GM12801 (cell line): ENCODE data around the gene SCN10A.

ENCODE experiments used
- TF ChIP-seq, protein P1 (sequence below): IDR thresholded peaks from one replicate; pipeline ENCODE4 v1.5.1; 2011; ENCODE audit warnings: control low read depth; ENCODE audit not compliant: insufficient read length; ENCODE audit errors: extremely low read depth

Gene SCN10A

DNA sequence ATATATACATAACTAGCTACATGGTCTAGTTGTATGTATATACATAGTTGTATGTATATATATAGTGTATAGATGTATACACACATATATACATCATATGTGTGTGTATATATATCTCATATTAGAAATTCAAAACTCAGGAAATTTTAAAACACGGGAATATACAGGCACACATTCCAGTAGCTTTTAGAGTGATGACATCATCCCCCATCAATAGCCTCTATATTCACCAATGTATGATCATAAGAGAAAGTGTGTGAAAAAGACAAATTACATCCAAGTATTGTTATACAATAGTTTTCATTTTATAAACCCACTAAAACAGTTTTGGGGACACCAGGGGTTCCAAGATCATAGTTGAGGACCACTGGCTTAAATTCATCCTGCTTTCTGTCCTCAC lies 23.0 kb downstream of the SCN10A start:
- TF ChIP-seq, protein P1, sequence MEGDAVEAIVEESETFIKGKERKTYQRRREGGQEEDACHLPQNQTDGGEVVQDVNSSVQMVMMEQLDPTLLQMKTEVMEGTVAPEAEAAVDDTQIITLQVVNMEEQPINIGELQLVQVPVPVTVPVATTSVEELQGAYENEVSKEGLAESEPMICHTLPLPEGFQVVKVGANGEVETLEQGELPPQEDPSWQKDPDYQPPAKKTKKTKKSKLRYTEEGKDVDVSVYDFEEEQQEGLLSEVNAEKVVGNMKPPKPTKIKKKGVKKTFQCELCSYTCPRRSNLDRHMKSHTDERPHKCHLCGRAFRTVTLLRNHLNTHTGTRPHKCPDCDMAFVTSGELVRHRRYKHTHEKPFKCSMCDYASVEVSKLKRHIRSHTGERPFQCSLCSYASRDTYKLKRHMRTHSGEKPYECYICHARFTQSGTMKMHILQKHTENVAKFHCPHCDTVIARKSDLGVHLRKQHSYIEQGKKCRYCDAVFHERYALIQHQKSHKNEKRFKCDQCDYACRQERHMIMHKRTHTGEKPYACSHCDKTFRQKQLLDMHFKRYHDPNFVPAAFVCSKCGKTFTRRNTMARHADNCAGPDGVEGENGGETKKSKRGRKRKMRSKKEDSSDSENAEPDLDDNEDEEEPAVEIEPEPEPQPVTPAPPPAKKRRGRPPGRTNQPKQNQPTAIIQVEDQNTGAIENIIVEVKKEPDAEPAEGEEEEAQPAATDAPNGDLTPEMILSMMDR = no peak

GRCh38 chr3:38782148-38782547 lies 33.9 kb downstream of the SCN10A start:
- TF ChIP-seq, protein P1 = no peak

GRCh38 chr3:38773528-38773927 lies 42.5 kb downstream of the SCN10A start:
- TF ChIP-seq, protein P1 = no peak

DNA sequence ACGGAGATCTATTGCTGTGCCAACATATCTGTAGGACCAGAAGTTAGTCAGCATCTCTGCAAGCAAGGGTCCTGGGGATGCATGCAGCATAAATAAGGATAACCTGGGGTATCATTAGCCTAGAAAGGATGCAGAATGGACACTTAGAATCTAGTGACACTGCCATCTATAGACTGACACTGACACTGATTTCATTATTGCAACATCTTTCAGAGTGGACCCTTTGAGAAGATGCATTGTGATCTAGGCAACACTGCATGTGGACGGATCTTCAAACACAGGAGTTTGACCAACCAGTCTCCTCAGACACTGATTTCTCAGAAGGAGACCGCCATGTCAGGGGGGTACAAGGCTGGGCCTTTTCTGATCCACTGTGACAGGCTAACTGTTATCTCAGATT lies 52.4 kb downstream of the SCN10A start:
- TF ChIP-seq, protein P1 = no peak

- TF ChIP-seq, protein P1 = no peak
Observed at GRCh38 chr3:38758557-38758956, 57.5 kb downstream of the SCN10A start.

DNA sequence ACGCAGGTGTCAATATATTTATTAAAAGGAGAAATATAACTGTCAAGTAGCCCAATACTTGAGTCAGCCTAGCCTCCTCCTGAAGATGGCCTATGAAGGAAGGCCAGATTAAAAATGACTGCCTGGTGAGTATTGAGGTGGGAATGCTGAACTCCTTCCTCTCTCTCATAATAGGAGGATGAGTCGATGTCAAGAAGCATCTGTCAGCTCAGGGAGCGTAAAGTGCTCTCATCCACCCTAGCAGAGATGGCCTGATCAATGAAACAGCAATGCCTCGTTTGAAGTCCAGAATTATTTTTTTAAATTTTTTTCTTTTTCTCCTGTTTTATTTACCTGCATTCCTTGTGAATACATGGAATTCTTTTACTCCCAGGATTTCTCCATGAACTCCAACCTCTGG lies 58.3 kb downstream of the SCN10A start:
- TF ChIP-seq, protein P1 = no peak

- TF ChIP-seq, protein P1 = no peak
Observed at GRCh38 chr3:38756892-38757291, 59.1 kb downstream of the SCN10A start.

- TF ChIP-seq, protein P1 = no peak
Observed at GRCh38 chr3:38755130-38755529, 60.9 kb downstream of the SCN10A start.
